Activated naive CD8-positive, alpha-beta T cell treated with anti-CD3 and anti-CD28 coated beads, Interleukin-2, amount 50 U/mL, for 24 hours (primary cell): Measurements from ENCODE around the gene CCL24.
A peak's percentile ranks its signal among the peaks of the same experiment; 100 is the strongest.
"Not testable (repeated sequence)": the region's sequence is repeated elsewhere in the genome, so short reads cannot be mapped to it uniquely, and the experiment has no call there.

Experiments
- ATAC-seq: fragments of 150-1000 bp; cut with Tn5 transposase; one replicate; pipeline ENCODE4 v1.10.0; 2021
- DNase-seq: peaks from one replicate; pipeline ENCODE4 v3.0.0; 2021
- H3K27ac Mint-ChIP-seq: one replicate; pipeline ENCODE4 v1.8.0; 2021; ENCODE audit warnings: mild to moderate bottlenecking, mixed read lengths
- H3K27me3 Mint-ChIP-seq: one replicate; pipeline ENCODE4 v1.8.0; 2021; ENCODE audit warnings: mixed read lengths
- H3K36me3 Mint-ChIP-seq: one replicate; pipeline ENCODE4 v1.8.0; 2021; ENCODE audit warnings: low read depth, mixed read lengths
- H3K4me1 Mint-ChIP-seq: one replicate; pipeline ENCODE4 v1.8.0; 2021; ENCODE audit warnings: mixed read lengths
- H3K4me3 Mint-ChIP-seq: one replicate; pipeline ENCODE4 v1.8.0; 2021; ENCODE audit warnings: mild to moderate bottlenecking, moderate library complexity, mixed read lengths
- H3K9me3 Mint-ChIP-seq: one replicate; pipeline ENCODE4 v1.8.0; 2021; ENCODE audit warnings: mixed read lengths

The CCL24 gene

GRCh38 chr7:75836798-75837197, 23.2 kb upstream of the CCL24 start:
- no peaks in the 10 kb centered on the region for H3K36me3 Mint-ChIP-seq
- ATAC-seq: no peak
- H3K27ac Mint-ChIP-seq: no peak overlapping the region
- no peak overlapping the region for H3K4me3 Mint-ChIP-seq
- peaks cover 8% of the 10 kb centered on the region for H3K27me3 Mint-ChIP-seq
- H3K9me3 Mint-ChIP-seq: no peaks in the 10 kb centered on the region
- no peaks in the 10 kb centered on the region for H3K4me1 Mint-ChIP-seq
- no peak for DNase-seq

GRCh38 chr7:75835688-75836285, 22.2 kb upstream of the CCL24 start:
- Mint-ChIP-seq H3K27me3 (peaks cover 8% of the 10 kb centered on the region), H3K9me3 (no peaks in the 10 kb centered on the region), H3K36me3 (no peaks in the 10 kb centered on the region), H3K4me3 (no peak overlapping the region), H3K27ac (no peak overlapping the region), H3K4me1 (no peaks in the 10 kb centered on the region)
- ATAC-seq (no peak), DNase-seq (no peak)

- not testable (repeated sequence) for H3K4me1 Mint-ChIP-seq, ATAC-seq, H3K27ac Mint-ChIP-seq, H3K4me3 Mint-ChIP-seq, H3K9me3 Mint-ChIP-seq, H3K36me3 Mint-ChIP-seq, DNase-seq, H3K27me3 Mint-ChIP-seq
Measured at GRCh38 chr7:75833662-75834061, 20.1 kb upstream of the CCL24 start.

GRCh38 chr7:75830978-75831377, 17.4 kb upstream of the CCL24 start:
- Mint-ChIP-seq H3K36me3 (no peaks in the 10 kb centered on the region), H3K27ac (no peak overlapping the region), H3K9me3 (no peaks in the 10 kb centered on the region), H3K27me3 (peaks cover 10% of the 10 kb centered on the region), H3K4me1 (no peaks in the 10 kb centered on the region), H3K4me3 (no peak overlapping the region)
- ATAC-seq (no peak), DNase-seq (no peak)

- not testable (repeated sequence) for H3K9me3 Mint-ChIP-seq, ATAC-seq, H3K4me3 Mint-ChIP-seq, H3K4me1 Mint-ChIP-seq, DNase-seq, H3K27ac Mint-ChIP-seq, H3K36me3 Mint-ChIP-seq
- peaks cover 10% of the 10 kb centered on the region for H3K27me3 Mint-ChIP-seq
Measured at GRCh38 chr7:75829656-75830055, 16.1 kb upstream of the CCL24 start.

- no peaks in the 10 kb centered on the region for H3K36me3 Mint-ChIP-seq
- no peak overlapping the region for H3K4me3 Mint-ChIP-seq
- H3K27me3 Mint-ChIP-seq: peaks cover 4% of the 10 kb centered on the region
Measured at GRCh38 chr7:75823198-75823910, 9.7 kb upstream of the CCL24 start.

GRCh38 chr7:75820688-75821087, 7.1 kb upstream of the CCL24 start:
- ATAC-seq: no peak
- peaks cover 2% of the 10 kb centered on the region for H3K4me1 Mint-ChIP-seq

More at GRCh38 chr7:75823198-75823910, 9.7 kb upstream of the CCL24 start:
- H3K4me1 Mint-ChIP-seq: no peaks in the 10 kb centered on the region
- no peaks in the 10 kb centered on the region for H3K9me3 Mint-ChIP-seq
- DNase-seq (no peak), ATAC-seq (no peak)
- H3K27ac Mint-ChIP-seq: no peak overlapping the region

GRCh38 chr7:75819711-75820110, 6.1 kb upstream of the CCL24 start:
- no peaks in the 10 kb centered on the region for H3K36me3 Mint-ChIP-seq
- H3K27me3 Mint-ChIP-seq: peaks cover 3% of the 10 kb centered on the region
- H3K4me3 Mint-ChIP-seq: no peak overlapping the region
- no peak for DNase-seq
- peaks cover 2% of the 10 kb centered on the region for H3K4me1 Mint-ChIP-seq
- ATAC-seq: no peak
- no peaks in the 10 kb centered on the region for H3K9me3 Mint-ChIP-seq
- no peak overlapping the region for H3K27ac Mint-ChIP-seq

More at GRCh38 chr7:75820688-75821087, 7.1 kb upstream of the CCL24 start:
- no peak for DNase-seq
- Mint-ChIP-seq H3K4me3 (no peak overlapping the region), H3K36me3 (no peaks in the 10 kb centered on the region), H3K9me3 (no peaks in the 10 kb centered on the region), H3K27me3 (peaks cover 3% of the 10 kb centered on the region), H3K27ac (no peak overlapping the region)

- Mint-ChIP-seq H3K9me3 (no peaks in the 10 kb centered on the region), H3K27ac (no peak overlapping the region), H3K4me1 (peaks cover 2% of the 10 kb centered on the region), H3K36me3 (no peaks in the 10 kb centered on the region), H3K27me3 (peaks cover 11% of the 10 kb centered on the region), H3K4me3 (no peak overlapping the region)
- ATAC-seq (no peak), DNase-seq (no peak)
Measured at GRCh38 chr7:75818472-75818871, 4.9 kb upstream of the CCL24 start.

GRCh38 chr7:75817116-75817515, 3.5 kb upstream of the CCL24 start:
- ATAC-seq: peak; percentile 14
- DNase-seq: no peak
- Mint-ChIP-seq H3K27ac (no peak overlapping the region), H3K27me3 (peaks cover 11% of the 10 kb centered on the region), H3K4me3 (no peak overlapping the region), H3K9me3 (no peaks in the 10 kb centered on the region), H3K4me1 (peaks cover 2% of the 10 kb centered on the region), H3K36me3 (no peaks in the 10 kb centered on the region)

GRCh38 chr7:75815418-75816064, 1.9 kb upstream of the CCL24 start:
- no peak overlapping the region for H3K27ac Mint-ChIP-seq
- no peaks in the 10 kb centered on the region for H3K36me3 Mint-ChIP-seq
- peaks cover 8% of the 10 kb centered on the region for H3K27me3 Mint-ChIP-seq
- no peak overlapping the region for H3K4me3 Mint-ChIP-seq
- H3K4me1 Mint-ChIP-seq: peaks cover 2% of the 10 kb centered on the region
- H3K9me3 Mint-ChIP-seq: no peaks in the 10 kb centered on the region
- DNase-seq (no peak), ATAC-seq (no peak)

- H3K27me3 Mint-ChIP-seq: peaks cover 8% of the 10 kb centered on the region
- ATAC-seq: no peak
- DNase-seq: no peak
Measured at GRCh38 chr7:75814407-75814947, 871 bp upstream of the CCL24 start.

GRCh38 chr7:75813084-75813483, 522 bp downstream of the CCL24 start:
- no peaks in the 10 kb centered on the region for H3K9me3 Mint-ChIP-seq
- ATAC-seq: no peak
- peaks cover 2% of the 10 kb centered on the region for H3K4me1 Mint-ChIP-seq
- H3K36me3 Mint-ChIP-seq: no peaks in the 10 kb centered on the region
- no peak overlapping the region for H3K27ac Mint-ChIP-seq
- no peak for DNase-seq
- peaks cover 8% of the 10 kb centered on the region for H3K27me3 Mint-ChIP-seq
- H3K4me3 Mint-ChIP-seq: no peak overlapping the region

More at GRCh38 chr7:75814407-75814947, 871 bp upstream of the CCL24 start:
- Mint-ChIP-seq H3K4me1 (peaks cover 2% of the 10 kb centered on the region), H3K9me3 (no peaks in the 10 kb centered on the region), H3K36me3 (no peaks in the 10 kb centered on the region), H3K4me3 (no peak overlapping the region), H3K27ac (no peak overlapping the region)

- Mint-ChIP-seq H3K9me3 (peaks cover 6% of the 10 kb centered on the region), H3K4me3 (no peak overlapping the region), H3K4me1 (peaks cover 1% of the 10 kb centered on the region), H3K27me3 (peaks cover 8% of the 10 kb centered on the region), H3K36me3 (peaks cover 1% of the 10 kb centered on the region), H3K27ac (no peak overlapping the region)
- DNase-seq (no peak), ATAC-seq (no peak)
Measured at GRCh38 chr7:75811894-75812678, 1.5 kb downstream of the CCL24 start.
